Activated gamma-delta T cell treated with anti-CD3 and anti-CD28 coated beads, Interleukin-2, amount 50 U/mL, for 16 hours (primary cell): ENCODE data around the gene SHROOM1.

Experiments used
- DNase-seq: peaks from one replicate; pipeline ENCODE4 v3.0.0-alpha.2; 2020; ENCODE audit warnings: low read depth

SHROOM1 gene

DNA sequence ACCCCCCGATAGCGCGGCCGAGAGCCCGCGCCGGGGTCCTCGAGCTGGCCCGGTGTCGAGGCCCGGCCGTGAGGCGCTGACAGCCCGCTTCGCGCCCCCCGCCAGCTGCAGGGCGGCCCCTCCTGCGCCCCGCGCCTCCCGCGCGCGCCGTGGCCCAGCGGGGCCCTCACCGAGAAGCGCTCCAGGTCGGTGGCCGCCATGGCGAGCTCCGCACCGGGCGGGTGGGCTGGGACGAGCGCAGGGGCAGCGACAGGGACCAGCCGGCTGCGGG is 53.6 kb downstream of the SHROOM1 start:
- no peak for DNase-seq

DNA sequence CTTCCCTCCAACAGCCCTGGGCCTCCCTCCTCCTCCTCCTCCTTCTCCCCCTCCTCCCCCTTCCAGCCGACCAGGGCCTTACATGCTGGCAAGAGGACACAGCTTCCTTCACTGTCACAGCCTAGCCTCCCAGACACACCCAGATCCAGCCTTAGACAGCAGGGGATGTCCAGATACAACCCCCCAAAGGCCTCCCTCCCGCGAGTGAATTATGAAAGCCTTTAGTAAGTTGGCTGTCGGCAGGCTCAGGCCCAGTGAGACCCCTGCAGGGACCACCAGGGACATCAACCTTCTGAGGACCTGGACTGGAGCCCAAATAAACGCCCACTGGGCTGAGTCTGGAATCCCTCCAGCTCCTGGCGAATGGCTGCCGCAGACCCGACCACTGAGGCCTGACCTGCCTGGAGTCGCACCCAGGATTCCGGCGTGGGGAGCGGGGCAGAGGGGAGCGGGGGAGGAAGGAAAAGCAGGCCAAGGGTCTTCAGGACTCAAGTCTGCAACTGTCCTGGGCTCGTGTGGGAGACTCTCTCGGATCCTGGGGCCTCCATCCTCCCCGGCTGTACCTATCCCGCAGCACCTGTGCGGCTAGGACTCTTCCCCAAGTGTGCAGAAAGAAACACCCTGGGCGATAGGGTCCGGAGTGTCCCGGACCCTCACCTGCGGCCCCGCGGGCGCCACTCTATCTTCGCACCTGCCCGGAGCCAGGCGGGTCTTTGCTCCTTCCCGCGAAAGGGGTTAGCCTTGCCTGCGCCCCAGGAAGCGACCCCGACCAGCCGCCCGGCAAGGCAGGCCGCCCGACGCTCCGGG is 54.1 kb downstream of the SHROOM1 start:
- DNase-seq = no peak

DNA sequence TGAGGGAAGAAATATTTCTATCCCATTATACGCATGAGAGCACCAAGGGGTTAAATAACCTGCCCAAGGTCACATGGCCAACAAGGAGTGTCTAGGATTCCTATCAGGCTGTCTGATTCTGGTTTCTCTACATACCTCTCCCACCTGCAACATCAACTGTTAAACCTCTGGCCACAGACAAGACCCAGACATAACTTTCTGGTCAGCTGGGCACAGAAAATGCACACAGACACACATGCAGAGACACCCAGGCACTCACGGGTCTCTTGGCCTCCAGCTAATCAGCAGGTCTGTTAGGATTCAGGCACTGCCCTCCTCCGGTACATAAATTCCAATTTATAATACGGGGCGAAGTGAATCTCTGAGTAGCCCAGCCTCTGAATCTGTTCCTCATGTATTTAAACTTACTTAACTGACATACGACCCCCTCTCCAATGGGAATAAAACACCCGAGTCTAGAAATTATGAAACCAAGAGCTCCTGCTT is 54.9 kb downstream of the SHROOM1 start:
- DNase-seq = no peak

DNA sequence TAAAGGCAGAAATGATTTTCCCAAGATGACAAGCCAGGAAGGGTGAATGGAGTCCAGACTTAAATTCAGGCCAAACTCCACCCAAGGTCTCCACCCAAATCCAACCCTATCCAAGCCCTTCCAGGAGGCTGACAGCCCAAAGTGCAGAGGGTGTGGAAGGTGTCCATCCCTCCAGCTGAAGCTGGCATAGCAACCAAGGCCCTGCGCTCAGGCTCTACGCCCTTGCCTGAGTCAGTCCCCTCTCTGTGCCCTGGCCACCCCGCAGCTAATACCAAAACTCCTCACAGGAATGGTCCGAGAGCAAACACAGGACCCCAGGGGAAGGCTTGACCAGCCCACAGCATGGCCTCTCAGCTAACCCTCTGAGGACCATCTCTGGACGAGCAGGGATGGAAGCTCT is 55.6 kb downstream of the SHROOM1 start:
- no peak for DNase-seq

DNA sequence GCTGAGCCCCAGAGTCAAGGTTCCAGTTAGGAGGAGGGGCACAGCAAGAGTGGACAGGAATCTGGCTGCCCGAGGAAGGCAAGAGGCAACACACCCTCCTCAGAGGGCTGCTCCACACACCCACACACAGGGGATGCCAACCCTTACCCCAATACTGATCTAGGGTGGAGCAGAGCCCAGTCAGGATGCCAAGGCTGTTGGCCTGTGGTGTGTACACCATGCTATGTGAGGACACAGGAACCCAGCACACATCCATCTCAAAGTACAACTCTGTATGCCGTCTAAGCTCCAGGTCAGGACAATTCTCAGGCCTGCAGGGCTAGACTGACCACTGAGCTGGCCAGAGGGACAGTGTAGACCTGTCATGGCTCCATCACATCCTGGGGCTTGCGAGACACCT is 56.0 kb downstream of the SHROOM1 start:
- no peak for DNase-seq

DNA sequence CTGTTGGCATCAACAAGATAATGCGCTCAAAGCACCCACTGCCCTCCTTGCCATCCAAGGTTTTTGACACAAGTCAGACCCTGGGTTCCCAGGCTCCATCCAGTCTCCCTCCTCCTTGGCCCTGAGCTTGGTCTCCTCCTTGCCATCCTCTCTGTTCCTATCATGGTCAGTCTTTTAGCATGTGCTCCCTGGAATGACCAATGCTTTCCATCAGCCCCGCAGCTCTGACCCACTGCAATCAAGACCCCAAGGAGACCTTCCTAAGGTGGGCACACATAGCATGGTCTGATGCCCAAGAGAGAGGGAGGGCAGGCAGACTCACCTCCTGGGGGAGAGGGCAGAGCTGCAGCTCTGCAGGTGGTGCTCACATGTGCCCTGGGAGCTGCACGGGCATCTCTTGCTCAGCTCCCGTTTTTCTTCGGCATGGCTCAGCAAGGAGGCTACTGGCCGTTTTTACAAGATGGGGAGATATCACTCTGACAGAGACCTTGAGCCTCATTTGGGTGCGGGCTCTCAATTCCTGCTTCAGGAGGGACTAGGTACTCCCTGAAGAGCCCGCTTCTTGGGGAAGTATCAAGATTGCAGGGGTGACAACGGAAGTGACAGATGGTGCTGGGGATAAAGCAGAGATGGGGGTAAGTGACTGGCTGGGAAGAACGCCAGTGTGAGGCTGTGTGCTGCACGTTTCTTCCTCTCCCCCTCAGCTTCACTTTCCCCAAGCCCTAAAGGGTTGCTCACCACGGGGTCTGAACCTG is 56.7 kb downstream of the SHROOM1 start:
- no peak for DNase-seq

DNA sequence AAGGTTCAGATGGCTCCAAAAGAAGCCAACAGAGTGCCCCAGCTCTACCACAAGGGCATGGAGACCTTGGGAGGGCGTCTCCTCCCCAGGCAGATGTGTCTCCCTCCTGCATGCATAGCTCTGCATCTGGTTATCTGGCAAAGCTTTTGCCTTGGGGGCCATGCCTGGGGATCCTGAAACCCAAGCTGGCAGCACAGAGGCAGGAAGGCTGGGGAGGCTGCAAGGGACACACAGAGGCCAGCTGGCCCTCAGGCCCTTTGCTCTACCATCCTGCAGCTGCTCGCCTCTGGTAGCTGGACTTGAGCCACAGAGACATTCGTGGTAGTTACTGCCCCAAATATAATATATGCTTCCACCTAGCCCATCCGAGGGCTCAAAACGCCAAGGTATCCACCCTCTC is 57.3 kb downstream of the SHROOM1 start:
- DNase-seq = no peak

DNA sequence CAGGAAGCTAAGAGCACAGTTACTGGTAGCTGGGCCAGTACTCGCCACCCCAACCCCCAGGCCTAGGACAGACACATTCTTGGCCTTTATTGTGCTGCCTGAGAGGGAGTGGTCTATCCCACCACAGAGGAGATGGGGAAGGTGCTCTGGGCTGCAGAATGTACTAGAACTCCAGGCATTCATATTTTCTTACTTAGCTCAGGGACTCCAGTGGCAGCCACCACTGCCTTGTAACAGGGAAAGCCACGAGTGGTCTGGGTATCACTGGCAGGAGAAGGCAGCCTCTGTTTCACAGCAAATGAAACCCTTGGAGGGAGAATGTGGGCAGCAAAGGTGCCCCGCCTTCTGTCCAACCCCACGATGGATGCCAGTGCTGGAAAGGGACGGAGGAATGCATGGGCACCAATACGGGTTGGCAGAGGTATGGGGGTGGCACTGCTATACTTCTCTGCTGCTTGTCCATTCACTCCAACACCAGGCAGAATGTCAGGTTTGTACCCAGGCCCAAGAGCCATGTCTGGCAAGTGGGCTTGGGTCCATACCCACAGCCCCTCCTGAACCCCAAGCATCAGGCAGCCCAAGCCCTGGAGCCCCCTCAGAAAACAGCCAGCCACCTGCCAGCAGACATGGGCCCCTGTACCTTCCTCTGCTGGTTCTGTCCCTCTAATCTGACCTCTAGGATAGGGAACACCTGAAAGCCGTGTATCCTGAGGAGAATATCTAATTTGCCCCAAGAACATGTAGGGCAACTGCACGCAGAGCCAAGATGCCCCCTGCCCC is 58.0 kb downstream of the SHROOM1 start:
- no peak for DNase-seq
